Gastroesophageal sphincter (tissue), 4 donors: ENCODE results near the gene HPSE2. TPM values are rescaled to one million over a fixed set of nuclear protein-coding genes. Genes with fewer than 3 reads are reported as not detected.

Experiments
- ATAC-seq: fragments of 150-250 bp; one replicate; pipeline ENCODE4 v1.9.1; 2016; ENCODE audit warnings: mild to moderate bottlenecking, moderate library complexity
- H3K27ac ChIP-seq, 4 donors: fragments of 200-600 bp; sonication (generic) in 3 of 4; 1 replicate in 3 of 4; 2 replicates in 1 of 4; pipeline ENCODE4 v1.5.1; 2016 to 2019
- H3K27me3 ChIP-seq: fragments of 200-600 bp; sonication (generic); one replicate; pipeline ENCODE4 v1.5.1; 2019
- H3K36me3 ChIP-seq, 2 donors: fragments of 200-600 bp; sonication (generic); one replicate each; pipeline ENCODE4 v1.5.1; 2019; ENCODE audit warnings: control low read depth in 1 of 2
- H3K4me1 ChIP-seq, 3 donors: fragments of 200-600 bp; sonication (generic); 1 replicate in 2 of 3; 2 replicates in 1 of 3; pipeline ENCODE4 v1.5.1; 2016 to 2019; ENCODE audit warnings: control low read depth in 2 of 3
- H3K4me3 ChIP-seq, 2 donors: fragments of 200-600 bp; sonication (generic); one replicate each; pipeline ENCODE4 v1.5.1; 2019; ENCODE audit warnings: mild to moderate bottlenecking in 1 of 2, moderate library complexity in 1 of 2
- H3K9me3 ChIP-seq, 3 donors: fragments of 200-600 bp; sonication (generic); one replicate each; pipeline ENCODE4 v1.5.1; 2017 to 2019; ENCODE audit warnings: control low read depth in 2 of 3
- CTCF ChIP-seq, 4 experiments: fragments of 200-600 bp in 2 of 4; fragments of 450-650 bp in 2 of 4; sonication (generic) in 1 of 4; IDR thresholded peaks; one replicate each; pipeline ENCODE4 v1.5.1; 2017 to 2019; ENCODE audit warnings: antibody characterized with exemption in 4 of 4, mild to moderate bottlenecking in 2 of 4, moderate library complexity in 2 of 4
- EP300 ChIP-seq: sonication (generic); formaldehyde crosslinking; IDR thresholded peaks from one replicate; pipeline ENCODE4 v1.6.1; 2017; ENCODE audit warnings: antibody characterized with exemption, mild to moderate bottlenecking
- POLR2A ChIP-seq, 2 donors: fragments of 450-650 bp; IDR thresholded peaks; one replicate each; pipeline ENCODE4 v1.6.1; 2017; ENCODE audit warnings: antibody characterized with exemption in 2 of 2, mild to moderate bottlenecking in 2 of 2, moderate library complexity in 1 of 2
- POLR2AphosphoS5 ChIP-seq: sonication (generic); formaldehyde crosslinking; IDR thresholded peaks from one replicate; pipeline ENCODE4 v1.6.1; 2017; ENCODE audit warnings: antibody characterized with exemption
- WGBS, 2 donors: methylation state at CpG; one replicate each; pipeline ENCODE4 v1.1.5; 2018; ENCODE audit warnings: low coverage in 1 of 2; 5-methylcytosine and 5-hydroxymethylcytosine counted together
- total RNA-seq, 4 donors: library from RNA; depleted of rRNA; stranded (reverse); fragments of >200 nt; gene quantifications; one replicate each; pipeline ENCODE4 v1.1.0, GENCODE V29; 2016

Gene HPSE2
- total RNA-seq, 4 donors from 2014 or later = 19.1 to 74.5 (median 58.8) TPM

- Histone ChIP-seq H3K9me3 (no peaks in the 10 kb centered on the region), H3K4me3 (no peak overlapping the region), H3K27me3 (no peaks in the 10 kb centered on the region), H3K36me3 (no peaks in the 10 kb centered on the region), H3K27ac (no peak overlapping the region), H3K4me1 (peaks cover 0 to 18% (median 0%) of the 10 kb centered on the region in 3 donors)
- TF ChIP-seq EP300 (no peak), CTCF (IDR thresholded peaks at IDR 0.05) (no peak), POLR2AphosphoS5 (no peak), POLR2A (IDR thresholded peaks at IDR 0.05) (no peak)
- no peak for ATAC-seq
- WGBS, 2 donors = 82% methylated on average over 3 of the region's 9 CpGs; no CpG with 5 or more reads in 1 of the 2 donors
Measured at GRCh38 chr10:99013885-99014284, 221.8 kb downstream of the HPSE2 start.

- no peak for ATAC-seq
- no peak overlapping the region for H3K27ac ChIP-seq
- no peaks in the 10 kb centered on the region for H3K36me3 ChIP-seq
- TF ChIP-seq POLR2A (IDR thresholded peaks at IDR 0.05) = no peak
- no peak for TF ChIP-seq POLR2AphosphoS5
- TF ChIP-seq EP300 = no peak
- TF ChIP-seq CTCF (IDR thresholded peaks at IDR 0.05) = no peak
- H3K4me3 ChIP-seq = no peak overlapping the region
- peaks cover 0 to 29% (median 0%) of the 10 kb centered on the region in 3 donors for H3K4me1 ChIP-seq
- no peaks in the 10 kb centered on the region for H3K27me3 ChIP-seq
- H3K9me3 ChIP-seq = no peaks in the 10 kb centered on the region
Measured at GRCh38 chr10:99010286-99010685, 225.4 kb downstream of the HPSE2 start.

GRCh38 chr10:99008054-99008453 lies 227.6 kb downstream of the HPSE2 start:
- peaks cover 0 to 29% (median 0%) of the 10 kb centered on the region in 3 donors for H3K4me1 ChIP-seq
- no peaks in the 10 kb centered on the region for H3K27me3 ChIP-seq
- peaks cover 0 to 5% (median 0%) of the 10 kb centered on the region in 3 donors for H3K9me3 ChIP-seq
- no peak for ATAC-seq
- H3K36me3 ChIP-seq = no peaks in the 10 kb centered on the region
- no peak for TF ChIP-seq EP300
- TF ChIP-seq POLR2AphosphoS5 = no peak
- no peak for TF ChIP-seq CTCF (IDR thresholded peaks at IDR 0.05)
- TF ChIP-seq POLR2A (IDR thresholded peaks at IDR 0.05) = no peak
- H3K4me3 ChIP-seq = no peak overlapping the region
- H3K27ac ChIP-seq = no peak overlapping the region
- 10 to 27% methylated on average over 2 of the region's 2 CpGs for WGBS, 2 donors

GRCh38 chr10:99007457-99007856 lies 228.2 kb downstream of the HPSE2 start:
- H3K4me1 ChIP-seq = peaks cover 0 to 29% (median 0%) of the 10 kb centered on the region in 3 donors
- no peaks in the 10 kb centered on the region for H3K36me3 ChIP-seq
- TF ChIP-seq POLR2AphosphoS5 = no peak
- no peak for TF ChIP-seq CTCF (IDR thresholded peaks at IDR 0.05)
- no peak for TF ChIP-seq POLR2A (IDR thresholded peaks at IDR 0.05)
- TF ChIP-seq EP300 = no peak
- H3K27me3 ChIP-seq = no peaks in the 10 kb centered on the region
- H3K27ac ChIP-seq = no peak overlapping the region
- ATAC-seq = no peak
- H3K9me3 ChIP-seq = peaks cover 0 to 5% (median 0%) of the 10 kb centered on the region in 3 donors
- H3K4me3 ChIP-seq = no peak overlapping the region

GRCh38 chr10:99005254-99005653 lies 230.4 kb downstream of the HPSE2 start:
- Histone ChIP-seq H3K4me3 (no peak overlapping the region), H3K9me3 (peaks cover 0 to 5% (median 0%) of the 10 kb centered on the region in 3 donors), H3K27ac (no peak overlapping the region), H3K4me1 (peaks cover 0 to 22% (median 0%) of the 10 kb centered on the region in 3 donors), H3K36me3 (no peaks in the 10 kb centered on the region), H3K27me3 (no peaks in the 10 kb centered on the region)
- TF ChIP-seq POLR2AphosphoS5 (no peak), CTCF (IDR thresholded peaks at IDR 0.05) (no peak), EP300 (no peak), POLR2A (IDR thresholded peaks at IDR 0.05) (no peak)
- 87 to 100% methylated on average over 1 of the region's 1 CpG for WGBS, 2 donors
- no peak for ATAC-seq
